Measurements from ENCODE around the gene TOM1L1.
"Not testable (repeated sequence)": the region's sequence is repeated elsewhere in the genome, so short reads cannot be mapped to it uniquely, and the experiment has no call there.

The TOM1L1 gene

GRCh38 chr17:54864636-54865356, 35.9 kb upstream of the TOM1L1 start:
- TF ChIP-seq CTCF (IDR thresholded peaks at IDR 0.05; ENCODE audit: extremely low read depth, missing control alignments), result no peak
- no peak for DNase-seq (ENCODE audit: low spot score)

- no peak for TF ChIP-seq CTCF (IDR thresholded peaks at IDR 0.05; ENCODE audit: extremely low read depth, missing control alignments)
- no peak for DNase-seq (ENCODE audit: low spot score)
Observed at GRCh38 chr17:54867634-54868033, 33.0 kb upstream of the TOM1L1 start.

- no peak for TF ChIP-seq CTCF (IDR thresholded peaks at IDR 0.05; ENCODE audit: extremely low read depth, missing control alignments)
Observed at GRCh38 chr17:54870671-54871175, 29.9 kb upstream of the TOM1L1 start.

GRCh38 chr17:54875906-54876305, 24.7 kb upstream of the TOM1L1 start:
- DNase-seq (ENCODE audit: low spot score), result not testable (repeated sequence)

More at GRCh38 chr17:54870671-54871175, 29.9 kb upstream of the TOM1L1 start:
- no peak for DNase-seq (ENCODE audit: low spot score)

- no peak for DNase-seq (ENCODE audit: low spot score)
- no peak for TF ChIP-seq CTCF (IDR thresholded peaks at IDR 0.05; ENCODE audit: extremely low read depth, missing control alignments)
Observed at GRCh38 chr17:54876656-54877195, 23.9 kb upstream of the TOM1L1 start.

- TF ChIP-seq CTCF (IDR thresholded peaks at IDR 0.05; ENCODE audit: extremely low read depth, missing control alignments), result no peak
Observed at GRCh38 chr17:54881255-54881972, 19.2 kb upstream of the TOM1L1 start.

GRCh38 chr17:54882371-54882770, 18.3 kb upstream of the TOM1L1 start:
- no peak for DNase-seq (ENCODE audit: low spot score)
- no peak for TF ChIP-seq CTCF (IDR thresholded peaks at IDR 0.05; ENCODE audit: extremely low read depth, missing control alignments)

More at GRCh38 chr17:54881255-54881972, 19.2 kb upstream of the TOM1L1 start:
- no peak for DNase-seq (ENCODE audit: low spot score)
